ENCODE measurements around the gene TPO. TPM values are rescaled to one million over a fixed set of nuclear protein-coding genes. Genes with fewer than 3 reads are reported as not detected.
A peak's percentile ranks its signal among the peaks of the same experiment; 100 is the strongest.
"Not testable (repeated sequence)": the region's sequence is repeated elsewhere in the genome, so short reads cannot be mapped to it uniquely, and the experiment has no call there.

The TPO gene
- total RNA-seq, 8 experiments from 2014 or later, result 0.11 to 0.66 (median 0.27) TPM; not detected in 1

- H3K4me1 ChIP-seq (replicated peaks in 1 of 2); H3K4me3 ChIP-seq; in situ Hi-C loops (cut with MboI; ENCODE audit: low pct_unique_long_range_greater_than_20kb in 2 of 9, low sequenced_read_pairs in 9 of 9, unreplicated experiment in 9 of 9); ATAC-seq (replicated peaks in 6 of 8); H3K27ac ChIP-seq: not testable (repeated sequence)
- 38 to 100% (median 91%) methylated on average over 1 to 4 of the region's 5 CpGs; no CpG with 5 or more reads in 4 of the 10 experiments for WGBS, 10 experiments
Measured at GRCh38 chr2:1517291-1517690, 104.0 kb downstream of the TPO start.

GRCh38 chr2:1517786-1518185 is 104.5 kb downstream of the TPO start:
- WGBS, 10 experiments, result 89 to 100% methylated on average over 1 of the region's 5 CpGs; no CpG with 5 or more reads in 8 of the 10 experiments
- no peak overlapping the region for H3K27ac ChIP-seq
- in situ Hi-C loops (cut with MboI; ENCODE audit: low pct_unique_long_range_greater_than_20kb in 2 of 9, low sequenced_read_pairs in 9 of 9, unreplicated experiment in 9 of 9), result no loop called here

DNA sequence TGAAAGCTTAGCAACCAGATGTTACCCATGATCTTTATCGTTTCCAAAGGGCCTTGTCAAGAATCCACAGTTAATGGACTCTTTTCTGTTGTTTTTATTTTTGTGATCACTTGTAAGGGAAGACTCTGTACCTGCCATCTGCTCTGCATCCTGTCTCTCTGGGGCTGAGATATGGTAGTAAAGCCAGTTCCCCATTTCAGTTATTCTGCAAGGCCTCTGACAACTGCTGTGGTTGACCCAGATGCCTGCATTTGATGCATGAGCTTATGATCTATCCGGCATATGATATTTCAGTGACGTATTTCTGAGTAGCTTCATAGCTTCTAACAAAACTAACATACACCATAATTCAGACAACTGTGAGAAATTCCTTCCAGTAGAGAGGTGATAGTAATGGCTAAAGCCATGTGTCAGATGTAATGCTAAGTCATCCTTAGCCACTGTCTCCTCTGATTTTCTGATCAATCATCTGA is 105.1 kb downstream of the TPO start:
- no peak overlapping the region for H3K4me3 ChIP-seq
- ATAC-seq (replicated peaks in 6 of 8), result peak; percentile 15 to 88 (median 54)

More at GRCh38 chr2:1517786-1518185, 104.5 kb downstream of the TPO start:
- ATAC-seq (replicated peaks in 6 of 8), result no peak
- Histone ChIP-seq H3K4me3 (no peak overlapping the region), H3K4me1 (replicated peaks in 1 of 2) (peaks cover 2 to 8% of the 10 kb centered on the region in 2 donors)

GRCh38 chr2:1518867-1519530 is 105.7 kb downstream of the TPO start:
- in situ Hi-C loops (cut with MboI; ENCODE audit: low pct_unique_long_range_greater_than_20kb in 2 of 9, low sequenced_read_pairs in 9 of 9, unreplicated experiment in 9 of 9), result no loop called here
- Histone ChIP-seq H3K27ac (no peak overlapping the region), H3K4me1 (replicated peaks in 1 of 2) (peaks cover 2 to 8% of the 10 kb centered on the region in 2 donors), H3K4me3 (no peak overlapping the region)
- WGBS, 10 experiments, result 8 to 89% (median 62%) methylated on average over 1 to 8 of the region's 10 CpGs; no CpG with 5 or more reads in 2 of the 10 experiments
- ATAC-seq (replicated peaks in 6 of 8), result peak in 6 of 8 experiments; percentile 21 to 94 (median 69)

More for the DNA sequence above, 105.1 kb downstream of the TPO start:
- in situ Hi-C loops (cut with MboI; ENCODE audit: low pct_unique_long_range_greater_than_20kb in 2 of 9, low sequenced_read_pairs in 9 of 9, unreplicated experiment in 9 of 9), result no loop called here
- 0 to 100% (median 63%) methylated on average over 1 to 3 of the region's 3 CpGs; no CpG with 5 or more reads in 1 of the 10 experiments for WGBS, 10 experiments
- Histone ChIP-seq H3K4me1 (replicated peaks in 1 of 2) (peaks cover 2 to 8% of the 10 kb centered on the region in 2 donors), H3K27ac (no peak overlapping the region)

- ATAC-seq (replicated peaks in 6 of 8), result no peak
- in situ Hi-C loops (cut with MboI; ENCODE audit: low pct_unique_long_range_greater_than_20kb in 2 of 9, low sequenced_read_pairs in 9 of 9, unreplicated experiment in 9 of 9), result no loop called here
- Histone ChIP-seq H3K27ac (no peak overlapping the region), H3K4me3 (no peak overlapping the region), H3K4me1 (replicated peaks in 1 of 2) (peaks cover 2 to 8% of the 10 kb centered on the region in 2 donors)
- 40 to 100% (median 90%) methylated on average over 1 to 9 of the region's 21 CpGs; no CpG with 5 or more reads in 4 of the 10 experiments for WGBS, 10 experiments
Measured at GRCh38 chr2:1521191-1521877, 108.1 kb downstream of the TPO start.

GRCh38 chr2:1521878-1522830 is 108.9 kb downstream of the TPO start:
- in situ Hi-C loops (cut with MboI; ENCODE audit: low pct_unique_long_range_greater_than_20kb in 2 of 9, low sequenced_read_pairs in 9 of 9, unreplicated experiment in 9 of 9), result no loop called here
- Histone ChIP-seq H3K27ac (no peak overlapping the region), H3K4me3 (no peak overlapping the region), H3K4me1 (replicated peaks in 1 of 2) (peaks cover 2 to 8% of the 10 kb centered on the region in 2 donors)
- 50 to 100% (median 95%) methylated on average over 1 to 4 of the region's 26 CpGs; no CpG with 5 or more reads in 6 of the 10 experiments for WGBS, 10 experiments
- no peak for ATAC-seq (replicated peaks in 6 of 8)

DNA sequence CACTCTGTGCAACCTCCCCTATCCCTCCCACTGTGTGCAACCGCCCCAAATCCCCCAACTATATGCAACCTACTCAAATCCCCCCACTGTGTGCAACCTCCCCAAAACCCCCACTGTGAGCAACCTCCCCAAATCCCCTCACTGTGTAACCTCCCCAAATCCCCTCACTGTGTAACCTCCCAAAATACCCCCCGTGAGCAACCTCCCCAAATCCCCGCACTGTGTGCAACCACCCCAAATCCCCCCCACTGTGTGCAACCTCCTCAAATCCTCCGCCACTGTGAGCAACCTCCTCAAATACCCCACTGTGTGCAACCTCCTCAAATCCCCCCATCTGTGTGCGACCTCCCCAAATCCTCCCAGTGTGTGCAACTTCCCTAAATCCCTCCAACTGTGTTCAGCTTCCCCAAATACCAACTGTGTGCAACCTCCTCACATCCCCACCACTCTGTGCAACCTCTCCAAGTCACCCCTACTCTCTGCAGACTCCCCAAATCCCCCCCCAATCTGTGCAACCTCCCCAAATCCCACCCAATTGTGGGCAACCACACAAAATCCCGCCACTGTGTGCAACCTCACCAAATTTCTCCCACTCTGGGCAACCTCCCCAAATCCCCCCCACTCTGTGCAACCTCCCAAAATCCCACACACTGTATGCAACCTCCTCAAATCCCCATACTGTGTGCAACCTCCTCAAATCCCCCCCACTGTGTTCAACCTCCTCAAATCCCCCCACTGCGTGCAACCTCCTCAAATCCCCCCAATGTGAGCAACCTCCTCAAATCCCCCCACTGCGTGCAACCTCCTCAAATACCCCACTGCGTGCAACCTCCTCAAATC is 114.1 kb downstream of the TPO start:
- 20 to 75% methylated on average over 1 to 2 of the region's 9 CpGs; no CpG with 5 or more reads in 8 of the 10 experiments for WGBS, 10 experiments

DNA sequence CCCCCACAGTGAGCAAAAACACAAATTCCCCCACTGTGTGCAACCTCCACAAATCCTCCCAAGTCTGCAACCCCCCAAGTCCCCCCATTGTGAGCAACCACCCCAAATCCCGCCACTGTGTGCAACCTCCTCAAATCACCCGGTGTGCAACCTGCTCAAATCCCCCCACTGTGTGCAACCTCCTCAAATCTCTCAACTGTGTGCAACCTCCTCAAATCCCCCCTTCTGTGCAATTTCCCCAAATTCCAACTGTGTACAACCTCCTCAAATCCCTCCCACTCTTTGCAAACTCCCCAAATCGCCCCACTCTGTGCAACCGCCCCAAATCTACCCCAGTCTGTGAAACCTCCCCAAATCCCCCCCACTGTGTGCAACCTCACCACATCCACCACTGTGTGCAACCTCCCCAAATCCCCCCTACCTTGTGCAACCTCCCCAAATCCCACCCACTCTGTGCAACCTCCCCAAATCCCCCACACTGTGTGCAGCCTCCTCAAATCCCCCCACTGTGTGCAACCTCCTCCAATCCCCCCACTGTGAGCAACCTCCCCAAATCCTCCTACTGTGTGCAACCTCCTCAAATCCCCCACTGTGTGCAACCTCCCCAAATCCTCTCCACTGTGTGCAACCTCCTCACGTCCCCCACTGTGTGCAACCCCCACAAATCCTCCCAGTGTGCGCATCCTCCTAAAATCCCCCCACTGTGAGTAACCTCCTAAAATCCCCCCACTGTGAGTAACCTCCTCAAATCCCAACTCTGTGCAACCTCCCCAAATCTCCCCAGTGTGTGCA is 115.2 kb downstream of the TPO start:
- no peak overlapping the region for H3K4me3 ChIP-seq
- H3K4me1 ChIP-seq (replicated peaks in 1 of 2), result no peaks in the 10 kb centered on the region
- no peak overlapping the region for H3K27ac ChIP-seq
- 100% methylated on average over 1 of the region's 6 CpGs; no CpG with 5 or more reads in 9 of the 10 experiments for WGBS, 10 experiments
- ATAC-seq (replicated peaks in 6 of 8), result no peak
- in situ Hi-C loops (cut with MboI; ENCODE audit: low pct_unique_long_range_greater_than_20kb in 2 of 9, low sequenced_read_pairs in 9 of 9, unreplicated experiment in 9 of 9), result loop anchor here in 1 of 9 experiments (25.0 kb wide), 1 partner anchor 816 kb away; no protein-coding TSS in a partner anchor

More for the DNA sequence above, 114.1 kb downstream of the TPO start:
- Histone ChIP-seq H3K4me3 (no peak overlapping the region), H3K27ac (no peak overlapping the region), H3K4me1 (replicated peaks in 1 of 2) (no peaks in the 10 kb centered on the region)
- no peak for ATAC-seq (replicated peaks in 6 of 8)
- in situ Hi-C loops (cut with MboI; ENCODE audit: low pct_unique_long_range_greater_than_20kb in 2 of 9, low sequenced_read_pairs in 9 of 9, unreplicated experiment in 9 of 9), result loop anchor here in 1 of 9 experiments (25.0 kb wide), 1 partner anchor 815 kb away; no protein-coding TSS in a partner anchor

DNA sequence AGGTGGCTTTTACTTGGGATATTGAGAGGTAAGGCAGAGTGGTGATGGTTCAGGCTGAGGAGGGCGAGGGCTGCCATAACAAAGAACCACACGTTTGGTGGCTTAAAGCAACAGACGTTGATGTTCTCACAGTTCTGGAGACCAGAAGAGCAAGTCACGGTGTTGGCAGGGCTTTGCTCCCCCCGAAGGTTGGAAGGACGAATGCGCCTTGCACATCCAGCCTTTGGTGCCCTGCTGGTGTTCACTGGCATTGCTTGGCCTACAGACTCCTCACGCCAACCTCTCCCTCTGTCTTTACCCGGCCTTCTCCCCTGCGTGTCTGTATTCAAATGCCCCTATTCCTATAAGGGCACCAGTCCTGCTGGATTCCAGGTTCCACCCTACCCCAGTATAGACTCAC is 125.4 kb downstream of the TPO start:
- peaks cover 11 to 13% of the 10 kb centered on the region in 2 donors for H3K4me1 ChIP-seq (replicated peaks in 1 of 2)
- WGBS, 10 experiments, result 19 to 77% (median 50%) methylated on average over 2 to 5 of the region's 10 CpGs; no CpG with 5 or more reads in 4 of the 10 experiments
- H3K4me3 ChIP-seq, result no peak overlapping the region
- ATAC-seq (replicated peaks in 6 of 8), result peak in 4 of 8 experiments; percentile 38 to 87 (median 54)
- no peak overlapping the region for H3K27ac ChIP-seq
- in situ Hi-C loops (cut with MboI; ENCODE audit: low pct_unique_long_range_greater_than_20kb in 2 of 9, low sequenced_read_pairs in 9 of 9, unreplicated experiment in 9 of 9), result loop anchor here in 1 of 9 experiments (25.0 kb wide), 1 partner anchor 826 kb away; no protein-coding TSS in a partner anchor

DNA sequence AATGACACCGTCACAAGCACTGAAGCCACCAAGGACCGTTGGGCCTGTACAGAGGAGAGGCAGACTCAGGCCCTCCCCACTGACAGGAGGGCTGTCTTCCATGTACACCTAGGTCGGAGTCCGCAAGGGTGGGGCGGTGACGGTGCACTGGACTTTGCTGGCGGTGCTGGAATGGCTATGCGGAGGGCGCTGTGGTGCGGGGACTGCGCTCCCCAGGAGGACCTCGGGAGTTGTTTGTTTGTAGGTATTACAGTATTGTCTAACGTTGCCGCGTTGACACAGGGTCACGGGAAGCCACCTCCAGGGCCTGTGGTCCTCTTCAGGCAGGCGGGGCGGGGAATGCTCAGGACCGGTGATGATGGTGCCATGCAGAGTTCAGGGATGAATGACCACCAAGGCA is 126.2 kb downstream of the TPO start:
- Histone ChIP-seq H3K4me1 (replicated peaks in 1 of 2) (peaks cover 11 to 13% of the 10 kb centered on the region in 2 donors), H3K4me3 (no peak overlapping the region), H3K27ac (no peak overlapping the region)
- no peak for ATAC-seq (replicated peaks in 6 of 8)
- in situ Hi-C loops (cut with MboI; ENCODE audit: low pct_unique_long_range_greater_than_20kb in 2 of 9, low sequenced_read_pairs in 9 of 9, unreplicated experiment in 9 of 9), result loop anchor here in 1 of 9 experiments (25.0 kb wide), 1 partner anchor 827 kb away; no protein-coding TSS in a partner anchor
- WGBS, 10 experiments, result 40 to 100% (median 94%) methylated on average over 1 to 11 of the region's 19 CpGs; no CpG with 5 or more reads in 2 of the 10 experiments

DNA sequence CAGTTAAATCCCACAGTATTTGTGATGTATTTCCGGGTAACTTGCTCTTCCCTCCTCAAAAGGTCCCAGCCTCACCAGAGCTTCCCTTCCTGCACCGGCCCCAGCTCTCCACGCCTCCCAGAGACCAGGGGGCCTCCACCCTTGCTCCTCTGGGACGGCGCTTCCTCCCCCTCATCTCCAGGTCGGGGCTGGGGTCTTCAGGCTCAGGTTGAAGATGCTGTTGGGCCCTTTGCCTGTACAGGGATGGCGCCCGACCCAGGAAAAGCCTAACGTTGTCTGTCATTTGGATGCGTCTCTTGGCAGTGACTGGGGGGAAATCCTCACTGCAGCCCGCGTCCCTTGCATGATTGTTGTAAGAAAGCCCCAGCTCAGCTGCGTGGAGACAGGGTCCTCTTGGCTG is 126.7 kb downstream of the TPO start:
- H3K4me3 ChIP-seq, result no peak overlapping the region
- 0 to 100% (median 83%) methylated on average over 1 to 6 of the region's 13 CpGs; no CpG with 5 or more reads in 3 of the 10 experiments for WGBS, 10 experiments
- in situ Hi-C loops (cut with MboI; ENCODE audit: low pct_unique_long_range_greater_than_20kb in 2 of 9, low sequenced_read_pairs in 9 of 9, unreplicated experiment in 9 of 9), result loop anchor here in 3 of 9 experiments (10.0 to 25.0 kb wide), 2 partner anchors 395 to 828 kb away; no protein-coding TSS in a partner anchor
- no peak for ATAC-seq (replicated peaks in 6 of 8)
- no peak overlapping the region for H3K27ac ChIP-seq
- peaks cover 11 to 13% of the 10 kb centered on the region in 2 donors for H3K4me1 ChIP-seq (replicated peaks in 1 of 2)

Measured in motor neuron (in vitro differentiated cells).